ENCODE results near the gene NEDD9.

The NEDD9 gene

GRCh38 chr6:11198663-11199603 is 33.5 kb downstream of the NEDD9 start:
- no peak for FAIRE-seq

GRCh38 chr6:11197850-11198249 is 34.6 kb downstream of the NEDD9 start:
- no peak for FAIRE-seq

GRCh38 chr6:11197175-11197536 is 35.3 kb downstream of the NEDD9 start:
- no peak for FAIRE-seq

- FAIRE-seq: no peak
Measured at GRCh38 chr6:11196511-11197174, 35.8 kb downstream of the NEDD9 start.

GRCh38 chr6:11194356-11195218 is 37.9 kb downstream of the NEDD9 start:
- FAIRE-seq: no peak

- no peak for FAIRE-seq
Measured at GRCh38 chr6:11193434-11193833, 39.0 kb downstream of the NEDD9 start.

- FAIRE-seq: no peak
Measured at GRCh38 chr6:11192167-11192566, 40.3 kb downstream of the NEDD9 start.

GRCh38 chr6:11190625-11191245 is 41.7 kb downstream of the NEDD9 start:
- FAIRE-seq: no peak

GRCh38 chr6:11189865-11190624 is 42.4 kb downstream of the NEDD9 start:
- no peak for FAIRE-seq

- FAIRE-seq: no peak
Measured at GRCh38 chr6:11188161-11188915, 44.1 kb downstream of the NEDD9 start.

GRCh38 chr6:11187301-11187700 is 45.2 kb downstream of the NEDD9 start:
- no peak for FAIRE-seq

- no peak for FAIRE-seq
Measured at GRCh38 chr6:11185204-11185842, 47.1 kb downstream of the NEDD9 start.

GRCh38 chr6:11183761-11184362 is 48.6 kb downstream of the NEDD9 start:
- no peak for FAIRE-seq

GRCh38 chr6:11181478-11182136 is 50.9 kb downstream of the NEDD9 start:
- FAIRE-seq: no peak

- peak; percentile 90 for FAIRE-seq
Measured at GRCh38 chr6:11179419-11180202, 52.9 kb downstream of the NEDD9 start.

GRCh38 chr6:11179088-11179418 is 53.4 kb downstream of the NEDD9 start:
- FAIRE-seq: no peak

GRCh38 chr6:11177271-11177670 is 55.2 kb downstream of the NEDD9 start:
- FAIRE-seq: no peak

- FAIRE-seq: no peak
Measured at GRCh38 chr6:11174242-11174611, 58.2 kb downstream of the NEDD9 start.

Measured in TTC549 (cell line).